Gastroesophageal sphincter (tissue), 3 donors: ENCODE data around the gene KIAA0825.

Experiments used
- POLR2AphosphoS5 ChIP-seq: sonication (generic); formaldehyde crosslinking; IDR thresholded peaks from one replicate; pipeline ENCODE4 v1.6.1; 2017; ENCODE audit warnings: antibody characterized with exemption
- TF ChIP-seq, protein P1 (sequence below), 4 experiments: fragments of 200-600 bp in 2 of 4; fragments of 450-650 bp in 2 of 4; sonication (generic) in 1 of 4; IDR thresholded peaks; one replicate each; pipeline ENCODE4 v1.5.1; 2017 to 2019; ENCODE audit warnings: antibody characterized with exemption in 4 of 4, mild to moderate bottlenecking in 2 of 4, moderate library complexity in 2 of 4

DNA sequence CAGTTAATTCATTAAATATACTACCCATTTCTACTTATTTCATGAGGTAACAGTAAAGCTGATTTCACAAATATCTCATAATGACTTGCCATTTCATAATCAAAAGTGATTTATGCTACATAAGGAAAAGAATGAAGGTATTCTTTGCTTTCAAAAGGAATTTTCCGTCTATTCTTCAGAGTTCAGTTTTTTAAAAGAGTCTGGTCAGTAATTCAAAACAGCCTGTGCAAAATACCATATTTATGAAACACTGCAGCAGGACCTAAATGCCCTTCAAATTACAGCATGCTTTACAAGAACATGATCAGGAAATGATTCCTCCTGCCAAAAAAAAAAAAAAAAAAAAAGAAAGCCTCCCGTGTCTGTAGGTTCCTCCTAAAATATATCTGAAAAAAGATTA, 154.7 kb downstream of the KIAA0825 start:
- no peak for TF ChIP-seq POLR2AphosphoS5
- TF ChIP-seq, protein P1, sequence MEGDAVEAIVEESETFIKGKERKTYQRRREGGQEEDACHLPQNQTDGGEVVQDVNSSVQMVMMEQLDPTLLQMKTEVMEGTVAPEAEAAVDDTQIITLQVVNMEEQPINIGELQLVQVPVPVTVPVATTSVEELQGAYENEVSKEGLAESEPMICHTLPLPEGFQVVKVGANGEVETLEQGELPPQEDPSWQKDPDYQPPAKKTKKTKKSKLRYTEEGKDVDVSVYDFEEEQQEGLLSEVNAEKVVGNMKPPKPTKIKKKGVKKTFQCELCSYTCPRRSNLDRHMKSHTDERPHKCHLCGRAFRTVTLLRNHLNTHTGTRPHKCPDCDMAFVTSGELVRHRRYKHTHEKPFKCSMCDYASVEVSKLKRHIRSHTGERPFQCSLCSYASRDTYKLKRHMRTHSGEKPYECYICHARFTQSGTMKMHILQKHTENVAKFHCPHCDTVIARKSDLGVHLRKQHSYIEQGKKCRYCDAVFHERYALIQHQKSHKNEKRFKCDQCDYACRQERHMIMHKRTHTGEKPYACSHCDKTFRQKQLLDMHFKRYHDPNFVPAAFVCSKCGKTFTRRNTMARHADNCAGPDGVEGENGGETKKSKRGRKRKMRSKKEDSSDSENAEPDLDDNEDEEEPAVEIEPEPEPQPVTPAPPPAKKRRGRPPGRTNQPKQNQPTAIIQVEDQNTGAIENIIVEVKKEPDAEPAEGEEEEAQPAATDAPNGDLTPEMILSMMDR (IDR thresholded peaks at IDR 0.05) = no peak
